GM23338 (cell line): Measurements from ENCODE around the gene FDXR. TPM values are rescaled to one million over a fixed set of nuclear protein-coding genes. Genes with fewer than 3 reads are reported as not detected.

ENCODE experiments used
- ATAC-seq: fragments of 200-7000 bp; cut with Tn5 transposase; 3 replicates; pipeline ENCODE4 v1.9.1; 2020
- DNase-seq: peaks from one replicate; pipeline ENCODE4 v3.0.0-alpha.2; 2015; ENCODE audit warnings: low spot score
- H2AFZ ChIP-seq: fragments of 200-600 bp; sonication (generic); 2 replicates; pipeline ENCODE4 v1.8.0; 2016; ENCODE audit warnings: antibody characterized with exemption, mild to moderate bottlenecking, moderate library complexity
- H3F3A ChIP-seq: fragments of 200-600 bp; sonication (generic); replicated peaks from 2 replicates; pipeline ENCODE4 v1.8.0; 2017; ENCODE audit warnings: antibody characterized with exemption, mixed run types, low read depth
- H3K27ac ChIP-seq: fragments of 200-600 bp; sonication (generic); 2 replicates; pipeline ENCODE4 v1.6.1; 2016; ENCODE audit warnings: low read depth
- H3K27me3 ChIP-seq: fragments of 200-600 bp; sonication (generic); 2 replicates; pipeline ENCODE4 v1.8.0; 2016; ENCODE audit warnings: mild to moderate bottlenecking, mixed run types, moderate library complexity; ENCODE audit not compliant: insufficient read depth
- H3K36me3 ChIP-seq: fragments of 200-600 bp; sonication (generic); 2 replicates; pipeline ENCODE4 v1.8.0; 2016; ENCODE audit warnings: mild to moderate bottlenecking; ENCODE audit not compliant: insufficient read depth
- H3K4me1 ChIP-seq: fragments of 200-600 bp; sonication (generic); 2 replicates; pipeline ENCODE4 v1.8.0; 2016; ENCODE audit warnings: mild to moderate bottlenecking, moderate library complexity; ENCODE audit not compliant: insufficient read depth
- H3K4me2 ChIP-seq: fragments of 200-600 bp; sonication (generic); 2 replicates; pipeline ENCODE4 v1.7.1; 2017; ENCODE audit warnings: mixed run types
- H3K4me3 ChIP-seq: fragments of 200-600 bp; sonication (generic); 2 replicates; pipeline ENCODE4 v1.6.1; 2016; ENCODE audit warnings: mixed run types
- H3K79me2 ChIP-seq: fragments of 200-600 bp; sonication (generic); replicated peaks from 2 replicates; pipeline ENCODE4 v1.8.0; 2017; ENCODE audit warnings: mild to moderate bottlenecking; ENCODE audit not compliant: insufficient read depth
- H3K9me2 ChIP-seq: fragments of 200-600 bp; sonication (generic); 2 replicates; pipeline ENCODE4 v1.8.0; 2017; ENCODE audit not compliant: insufficient read depth
- H4K20me1 ChIP-seq: fragments of 200-600 bp; sonication (generic); replicated peaks from 2 replicates; pipeline ENCODE4 v1.8.0; 2017; ENCODE audit warnings: mild to moderate bottlenecking; ENCODE audit not compliant: insufficient read depth
- H3K27ac Mint-ChIP-seq: 2 replicates; pipeline ENCODE4 v1.8.0; 2020; ENCODE audit warnings: inconsistent platforms, mild to moderate bottlenecking, moderate library complexity, mixed read lengths
- H3K27me3 Mint-ChIP-seq: 3 replicates; pipeline ENCODE4 v1.8.0; 2022; ENCODE audit warnings: low read depth, mild to moderate bottlenecking, moderate library complexity, mixed read lengths, inconsistent platforms; ENCODE audit not compliant: insufficient read depth, poor library complexity
- H3K36me3 Mint-ChIP-seq: 3 replicates; pipeline ENCODE4 v1.8.0; 2021; ENCODE audit warnings: low read depth, mild to moderate bottlenecking, inconsistent platforms, moderate library complexity, mixed read lengths
- H3K4me1 Mint-ChIP-seq: 3 replicates; pipeline ENCODE4 v1.8.0; 2020; ENCODE audit warnings: mild to moderate bottlenecking, inconsistent platforms, mixed read lengths
- H3K4me3 Mint-ChIP-seq: 3 replicates; pipeline ENCODE4 v1.8.0; 2021; ENCODE audit warnings: moderate library complexity, mild to moderate bottlenecking, inconsistent platforms, mixed read lengths
- H3K9me3 Mint-ChIP-seq: 3 replicates; pipeline ENCODE4 v1.8.0; 2020; ENCODE audit warnings: moderate library complexity, mild to moderate bottlenecking, inconsistent platforms, mixed read lengths
- CREB1 ChIP-seq: fragments of 250-450 bp; sonication (Bioruptor Pico); IDR thresholded peaks from 2 replicates; pipeline ENCODE4 v1.5.0; 2020; ENCODE audit warnings: low read depth, mild to moderate bottlenecking, moderate library complexity
- EZH2 ChIP-seq: fragments of 200-600 bp; sonication (generic); IDR thresholded peaks from one replicate; pipeline ENCODE4 v1.8.0; 2017; ENCODE audit warnings: antibody characterized with exemption, mild to moderate bottlenecking, low read depth; ENCODE audit not compliant: unreplicated experiment
- EZH2phosphoT487 ChIP-seq: fragments of 200-600 bp; sonication (generic); IDR thresholded peaks from one replicate; pipeline ENCODE4 v1.8.1; 2018; ENCODE audit warnings: antibody characterized with exemption; ENCODE audit not compliant: unreplicated experiment
- JUNB ChIP-seq: IDR thresholded peaks from one replicate; pipeline ENCODE4 v1.6.1; 2016; ENCODE audit warnings: antibody characterized with exemption; ENCODE audit not compliant: unreplicated experiment
- NANOG ChIP-seq: IDR thresholded peaks from 2 replicates; pipeline ENCODE4 v1.6.1; 2016; ENCODE audit warnings: antibody characterized with exemption, borderline replicate concordance
- POLR2AphosphoS5 ChIP-seq: IDR thresholded peaks from 2 replicates; pipeline ENCODE4 v1.6.1; 2016; ENCODE audit warnings: antibody characterized with exemption, low read depth
- STAT1 ChIP-seq: IDR thresholded peaks from one replicate; pipeline ENCODE4 v1.6.1; 2016; ENCODE audit warnings: antibody characterized with exemption; ENCODE audit not compliant: unreplicated experiment
- ZNF114 ChIP-seq: fragments of 250-450 bp; sonication (Bioruptor Pico); IDR thresholded peaks from 2 replicates; pipeline ENCODE4 v1.5.0; 2020; ENCODE audit warnings: mild to moderate bottlenecking, moderate library complexity
- ZNF331 ChIP-seq: fragments of 250-450 bp; sonication (Bioruptor Pico); IDR thresholded peaks from 2 replicates; pipeline ENCODE4 v1.5.0; 2020; ENCODE audit warnings: low read depth, mild to moderate bottlenecking, moderate library complexity
- polyA plus RNA-seq: library from polyadenylated mRNA; unstranded; fragments of >200 nt; fragmentation: Nextera tagmentation; extraction: Ambion mirVana; gene quantifications from 2 replicates; pipeline ENCODE4 v1.2.1, GENCODE V29; 2016
- total RNA-seq: library from RNA; depleted of rRNA; stranded (reverse); fragments of >200 nt; shearing (Covaris generic); gene quantifications from 2 replicates; pipeline ENCODE4 v1.2.3, GENCODE V29; 2014
- TF ChIP-seq, protein P1 (sequence below): IDR thresholded peaks from one replicate; pipeline ENCODE4 v1.6.1; 2018; ENCODE audit warnings: antibody characterized with exemption; ENCODE audit not compliant: unreplicated experiment
- TF ChIP-seq, protein P2 (sequence below): fragments of 250-450 bp; sonication (Bioruptor Pico); IDR thresholded peaks from 2 replicates; pipeline ENCODE4 v1.5.0; 2020; ENCODE audit warnings: mild to moderate bottlenecking, moderate library complexity

FDXR gene
- total and polyA plus RNA-seq, 2 experiments from 2014 or later = 21.7 to 33.1 TPM

DNA sequence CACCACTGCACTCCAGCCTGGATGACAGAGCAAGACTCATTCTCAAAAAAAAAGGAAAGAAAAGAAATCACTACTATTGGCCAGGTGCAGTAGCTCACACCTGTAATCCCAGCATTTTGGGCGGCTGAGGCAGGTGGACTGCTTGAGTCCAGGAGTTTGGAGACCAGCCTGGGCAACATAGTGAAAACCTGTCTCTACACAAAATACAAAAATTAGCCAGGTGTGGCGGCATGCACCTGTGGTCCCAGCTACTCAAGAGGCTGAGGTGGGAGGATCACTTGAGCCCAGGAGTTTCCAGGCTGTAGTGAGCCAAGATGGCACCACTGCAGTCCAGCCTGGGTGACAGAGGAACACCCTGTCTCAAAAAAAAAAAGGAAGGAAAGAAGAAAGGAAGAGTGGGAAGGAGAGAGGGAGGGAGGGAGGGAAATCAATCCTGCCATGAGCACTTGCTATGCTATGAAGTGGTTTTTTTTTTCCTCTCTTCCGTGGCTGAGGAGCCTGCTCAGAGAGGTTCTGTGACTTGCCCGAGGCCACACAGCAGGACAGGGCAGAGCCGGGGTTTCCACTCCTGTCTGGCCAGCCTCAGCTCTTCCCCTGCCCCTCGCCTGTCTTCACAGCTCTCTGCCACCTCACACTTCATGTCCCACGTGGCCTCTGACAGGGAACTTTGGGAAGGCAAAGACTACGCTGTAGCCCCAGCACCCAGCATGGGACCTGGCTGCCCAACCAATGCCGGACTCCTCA lies 24.0 kb downstream of the FDXR start:
- H3K9me2 ChIP-seq = no peaks in the 10 kb centered on the region
- H3K27ac ChIP-seq = no peak overlapping the region
- no peaks in the 10 kb centered on the region for H3K79me2 ChIP-seq
- no peak overlapping the region for H3K4me2 ChIP-seq
- H3K4me3 Mint-ChIP-seq = no peak overlapping the region
- no peak overlapping the region for H3K4me3 ChIP-seq
- no peak for DNase-seq
- no peaks in the 10 kb centered on the region; the same call in 1 of the 2 replicates for H4K20me1 ChIP-seq
- H3K4me1 Mint-ChIP-seq = no peaks in the 10 kb centered on the region; the same call in 1 of the 3 replicates
- peaks cover 8% of the 10 kb centered on the region for H3K4me1 ChIP-seq
- TF ChIP-seq ZNF331 = no peak
- H3K27me3 ChIP-seq = peaks cover 92% of the 10 kb centered on the region
- no peaks in the 10 kb centered on the region for H3K9me3 Mint-ChIP-seq
- no peaks in the 10 kb centered on the region for H3K36me3 ChIP-seq
- H3K27me3 Mint-ChIP-seq = peaks cover 64% of the 10 kb centered on the region
- H3K27ac Mint-ChIP-seq = no peak overlapping the region
- H3K36me3 Mint-ChIP-seq = no peaks in the 10 kb centered on the region; the same call in 2 of the 3 replicates
- no peak overlapping the region for H2AFZ ChIP-seq
- no peak for ATAC-seq
- 0 out of 2 replicates have a peak, but pooled peaks cover 1% of the 10 kb centered on the region for H3F3A ChIP-seq

DNA sequence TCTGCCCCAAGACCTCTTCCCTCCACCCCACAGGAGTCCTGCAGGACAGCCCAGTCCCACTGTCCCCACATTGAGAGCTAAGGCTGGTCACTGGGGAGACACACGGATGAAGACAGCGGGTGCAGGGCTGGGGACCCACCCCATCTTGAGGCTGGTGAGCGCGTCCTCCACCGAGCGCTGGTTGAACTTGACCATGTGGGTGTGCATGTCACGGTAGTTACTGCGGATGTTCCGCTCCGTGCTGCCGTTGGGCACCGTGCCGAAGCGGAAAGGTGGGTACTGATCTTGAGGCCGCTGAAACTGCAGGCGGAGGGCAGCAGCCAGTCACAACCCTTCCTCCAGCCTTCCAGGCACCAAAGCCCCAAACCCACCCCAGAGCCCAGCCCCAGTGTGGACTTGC lies 26.2 kb downstream of the FDXR start:
- no peaks in the 10 kb centered on the region for H3K79me2 ChIP-seq
- Mint-ChIP-seq H3K9me3 (no peaks in the 10 kb centered on the region), H3K4me3 (no peak overlapping the region), H3K27me3 (peaks cover 61% of the 10 kb centered on the region), H3K4me1 (peaks cover 5% of the 10 kb centered on the region), H3K27ac (no peak overlapping the region), H3K36me3 (no peaks in the 10 kb centered on the region; the same call in 2 of the 3 replicates)
- DNase-seq (no peak), ATAC-seq (no peak)
- H3K4me2 ChIP-seq = no peak overlapping the region
- H3K27ac ChIP-seq = no peak overlapping the region
- H3K4me3 ChIP-seq = no peak overlapping the region
- no peaks in the 10 kb centered on the region for H3K9me2 ChIP-seq
- 0 out of 2 replicates have a peak, but pooled peaks cover 7% of the 10 kb centered on the region for H3F3A ChIP-seq
- H4K20me1 ChIP-seq = peaks cover 5% of the 10 kb centered on the region; the same call in 1 of the 2 replicates
- peaks cover 88% of the 10 kb centered on the region for H3K27me3 ChIP-seq
- H3K36me3 ChIP-seq = no peaks in the 10 kb centered on the region
- peaks cover 4% of the 10 kb centered on the region; the same call in 1 of the 2 replicates for H3K4me1 ChIP-seq
- H2AFZ ChIP-seq = no peak overlapping the region
- TF ChIP-seq, protein P1, sequence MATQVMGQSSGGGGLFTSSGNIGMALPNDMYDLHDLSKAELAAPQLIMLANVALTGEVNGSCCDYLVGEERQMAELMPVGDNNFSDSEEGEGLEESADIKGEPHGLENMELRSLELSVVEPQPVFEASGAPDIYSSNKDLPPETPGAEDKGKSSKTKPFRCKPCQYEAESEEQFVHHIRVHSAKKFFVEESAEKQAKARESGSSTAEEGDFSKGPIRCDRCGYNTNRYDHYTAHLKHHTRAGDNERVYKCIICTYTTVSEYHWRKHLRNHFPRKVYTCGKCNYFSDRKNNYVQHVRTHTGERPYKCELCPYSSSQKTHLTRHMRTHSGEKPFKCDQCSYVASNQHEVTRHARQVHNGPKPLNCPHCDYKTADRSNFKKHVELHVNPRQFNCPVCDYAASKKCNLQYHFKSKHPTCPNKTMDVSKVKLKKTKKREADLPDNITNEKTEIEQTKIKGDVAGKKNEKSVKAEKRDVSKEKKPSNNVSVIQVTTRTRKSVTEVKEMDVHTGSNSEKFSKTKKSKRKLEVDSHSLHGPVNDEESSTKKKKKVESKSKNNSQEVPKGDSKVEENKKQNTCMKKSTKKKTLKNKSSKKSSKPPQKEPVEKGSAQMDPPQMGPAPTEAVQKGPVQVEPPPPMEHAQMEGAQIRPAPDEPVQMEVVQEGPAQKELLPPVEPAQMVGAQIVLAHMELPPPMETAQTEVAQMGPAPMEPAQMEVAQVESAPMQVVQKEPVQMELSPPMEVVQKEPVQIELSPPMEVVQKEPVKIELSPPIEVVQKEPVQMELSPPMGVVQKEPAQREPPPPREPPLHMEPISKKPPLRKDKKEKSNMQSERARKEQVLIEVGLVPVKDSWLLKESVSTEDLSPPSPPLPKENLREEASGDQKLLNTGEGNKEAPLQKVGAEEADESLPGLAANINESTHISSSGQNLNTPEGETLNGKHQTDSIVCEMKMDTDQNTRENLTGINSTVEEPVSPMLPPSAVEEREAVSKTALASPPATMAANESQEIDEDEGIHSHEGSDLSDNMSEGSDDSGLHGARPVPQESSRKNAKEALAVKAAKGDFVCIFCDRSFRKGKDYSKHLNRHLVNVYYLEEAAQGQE = no peak
- TF ChIP-seq STAT1 (no peak), CREB1 (no peak), ZNF114 (CRISPR knock-in tag) (no peak), EZH2 (no peak), JUNB (no peak), POLR2AphosphoS5 (no peak), NANOG (no peak), ZNF331 (no peak), EZH2phosphoT487 (no peak)
- TF ChIP-seq, protein P2, sequence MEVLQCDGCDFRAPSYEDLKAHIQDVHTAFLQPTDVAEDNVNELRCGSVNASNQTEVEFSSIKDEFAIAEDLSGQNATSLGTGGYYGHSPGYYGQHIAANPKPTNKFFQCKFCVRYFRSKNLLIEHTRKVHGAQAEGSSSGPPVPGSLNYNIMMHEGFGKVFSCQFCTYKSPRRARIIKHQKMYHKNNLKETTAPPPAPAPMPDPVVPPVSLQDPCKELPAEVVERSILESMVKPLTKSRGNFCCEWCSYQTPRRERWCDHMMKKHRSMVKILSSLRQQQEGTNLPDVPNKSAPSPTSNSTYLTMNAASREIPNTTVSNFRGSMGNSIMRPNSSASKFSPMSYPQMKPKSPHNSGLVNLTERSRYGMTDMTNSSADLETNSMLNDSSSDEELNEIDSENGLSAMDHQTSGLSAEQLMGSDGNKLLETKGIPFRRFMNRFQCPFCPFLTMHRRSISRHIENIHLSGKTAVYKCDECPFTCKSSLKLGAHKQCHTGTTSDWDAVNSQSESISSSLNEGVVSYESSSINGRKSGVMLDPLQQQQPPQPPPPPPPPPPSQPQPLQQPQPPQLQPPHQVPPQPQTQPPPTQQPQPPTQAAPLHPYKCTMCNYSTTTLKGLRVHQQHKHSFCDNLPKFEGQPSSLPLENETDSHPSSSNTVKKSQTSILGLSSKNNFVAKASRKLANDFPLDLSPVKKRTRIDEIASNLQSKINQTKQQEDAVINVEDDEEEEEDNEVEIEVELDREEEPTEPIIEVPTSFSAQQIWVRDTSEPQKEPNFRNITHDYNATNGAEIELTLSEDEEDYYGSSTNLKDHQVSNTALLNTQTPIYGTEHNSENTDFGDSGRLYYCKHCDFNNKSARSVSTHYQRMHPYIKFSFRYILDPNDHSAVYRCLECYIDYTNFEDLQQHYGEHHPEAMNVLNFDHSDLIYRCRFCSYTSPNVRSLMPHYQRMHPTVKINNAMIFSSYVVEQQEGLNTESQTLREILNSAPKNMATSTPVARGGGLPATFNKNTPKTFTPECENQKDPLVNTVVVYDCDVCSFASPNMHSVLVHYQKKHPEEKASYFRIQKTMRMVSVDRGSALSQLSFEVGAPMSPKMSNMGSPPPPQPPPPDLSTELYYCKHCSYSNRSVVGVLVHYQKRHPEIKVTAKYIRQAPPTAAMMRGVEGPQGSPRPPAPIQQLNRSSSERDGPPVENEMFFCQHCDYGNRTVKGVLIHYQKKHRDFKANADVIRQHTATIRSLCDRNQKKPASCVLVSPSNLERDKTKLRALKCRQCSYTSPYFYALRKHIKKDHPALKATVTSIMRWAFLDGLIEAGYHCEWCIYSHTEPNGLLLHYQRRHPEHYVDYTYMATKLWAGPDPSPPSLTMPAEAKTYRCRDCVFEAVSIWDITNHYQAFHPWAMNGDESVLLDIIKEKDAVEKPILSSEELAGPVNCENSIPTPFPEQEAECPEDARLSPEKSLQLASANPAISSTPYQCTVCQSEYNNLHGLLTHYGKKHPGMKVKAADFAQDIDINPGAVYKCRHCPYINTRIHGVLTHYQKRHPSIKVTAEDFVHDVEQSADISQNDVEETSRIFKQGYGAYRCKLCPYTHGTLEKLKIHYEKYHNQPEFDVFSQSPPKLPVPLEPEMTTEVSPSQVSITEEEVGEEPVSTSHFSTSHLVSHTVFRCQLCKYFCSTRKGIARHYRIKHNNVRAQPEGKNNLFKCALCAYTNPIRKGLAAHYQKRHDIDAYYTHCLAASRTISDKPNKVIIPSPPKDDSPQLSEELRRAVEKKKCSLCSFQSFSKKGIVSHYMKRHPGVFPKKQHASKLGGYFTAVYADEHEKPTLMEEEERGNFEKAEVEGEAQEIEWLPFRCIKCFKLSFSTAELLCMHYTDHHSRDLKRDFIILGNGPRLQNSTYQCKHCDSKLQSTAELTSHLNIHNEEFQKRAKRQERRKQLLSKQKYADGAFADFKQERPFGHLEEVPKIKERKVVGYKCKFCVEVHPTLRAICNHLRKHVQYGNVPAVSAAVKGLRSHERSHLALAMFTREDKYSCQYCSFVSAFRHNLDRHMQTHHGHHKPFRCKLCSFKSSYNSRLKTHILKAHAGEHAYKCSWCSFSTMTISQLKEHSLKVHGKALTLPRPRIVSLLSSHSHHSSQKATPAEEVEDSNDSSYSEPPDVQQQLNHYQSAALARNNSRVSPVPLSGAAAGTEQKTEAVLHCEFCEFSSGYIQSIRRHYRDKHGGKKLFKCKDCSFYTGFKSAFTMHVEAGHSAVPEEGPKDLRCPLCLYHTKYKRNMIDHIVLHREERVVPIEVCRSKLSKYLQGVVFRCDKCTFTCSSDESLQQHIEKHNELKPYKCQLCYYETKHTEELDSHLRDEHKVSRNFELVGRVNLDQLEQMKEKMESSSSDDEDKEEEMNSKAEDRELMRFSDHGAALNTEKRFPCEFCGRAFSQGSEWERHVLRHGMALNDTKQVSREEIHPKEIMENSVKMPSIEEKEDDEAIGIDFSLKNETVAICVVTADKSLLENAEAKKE = no peak
